HG03575 (cell line): ENCODE results near the gene DNAI1.
"Not testable (repeated sequence)": the region's sequence is repeated elsewhere in the genome, so short reads cannot be mapped to it uniquely, and the experiment has no call there.

Experiments
- ATAC-seq: cut with Tn5 transposase; IDR thresholded peaks from one replicate; pipeline ENCODE4 v1.9.1; 2021; ENCODE audit not compliant: unreplicated experiment, insufficient number of reproducible peaks, low FRiP score; ENCODE audit errors: extremely low read depth

Gene DNAI1

DNA sequence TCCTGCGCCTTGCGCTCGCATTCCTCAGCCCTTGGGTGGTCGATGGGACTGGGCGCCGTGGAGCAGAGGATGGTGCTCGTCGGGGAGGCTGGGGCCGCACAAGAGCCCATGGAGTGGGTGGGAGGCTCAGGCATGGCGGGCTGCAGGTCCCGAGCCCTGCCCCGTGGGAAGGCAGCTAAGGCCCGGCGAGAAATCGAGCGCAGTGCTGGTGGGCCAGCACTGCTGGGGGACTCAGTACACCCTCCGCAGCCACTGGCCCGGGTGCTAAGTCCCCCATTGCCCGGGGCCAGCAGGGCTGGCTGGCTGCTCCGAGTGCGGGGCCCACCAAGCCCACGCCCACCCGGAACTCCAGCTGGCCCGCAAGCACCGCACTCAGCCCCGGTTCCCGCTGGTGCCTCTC is 24.1 kb downstream of the DNAI1 start:
- ATAC-seq: not testable (repeated sequence)

DNA sequence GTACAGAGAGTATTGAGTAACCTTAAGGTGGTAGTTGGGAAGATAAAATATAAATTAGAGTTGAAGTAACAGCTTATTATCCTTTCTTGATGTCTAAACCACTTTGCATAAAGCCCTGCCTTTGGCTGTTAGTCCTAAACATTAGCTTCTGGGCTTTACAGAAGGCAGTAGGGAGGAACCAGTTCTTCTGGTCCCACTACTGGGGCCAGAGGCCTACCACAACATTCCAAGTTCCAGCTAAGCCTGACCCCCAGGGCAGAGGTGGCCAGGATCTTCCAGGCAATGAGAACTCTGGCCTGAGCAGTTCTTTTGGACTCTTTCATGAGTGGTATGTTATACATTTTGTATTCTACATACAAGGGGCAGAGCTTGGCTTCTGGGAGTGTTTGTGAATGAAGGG is 26.1 kb downstream of the DNAI1 start:
- ATAC-seq: no peak

DNA sequence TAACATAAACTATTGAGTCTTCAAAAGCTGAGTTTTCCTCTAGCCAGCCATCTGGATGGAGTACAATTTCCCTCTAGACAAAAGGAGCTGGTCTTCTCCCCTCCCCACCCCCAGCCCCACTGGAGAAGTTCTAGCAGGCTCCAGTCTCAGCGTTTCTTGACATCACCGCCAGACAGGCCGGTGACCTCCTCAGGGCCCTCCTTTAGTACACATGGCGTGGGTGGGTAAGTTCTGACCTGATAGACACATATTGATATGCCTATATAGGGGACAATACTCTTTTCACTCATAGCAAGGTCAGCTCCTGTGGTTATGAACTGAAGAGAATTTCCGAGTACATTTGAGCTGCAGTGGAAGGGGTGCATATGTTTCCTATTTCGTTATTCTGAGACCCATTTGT is 27.2 kb downstream of the DNAI1 start:
- ATAC-seq: no peak

DNA sequence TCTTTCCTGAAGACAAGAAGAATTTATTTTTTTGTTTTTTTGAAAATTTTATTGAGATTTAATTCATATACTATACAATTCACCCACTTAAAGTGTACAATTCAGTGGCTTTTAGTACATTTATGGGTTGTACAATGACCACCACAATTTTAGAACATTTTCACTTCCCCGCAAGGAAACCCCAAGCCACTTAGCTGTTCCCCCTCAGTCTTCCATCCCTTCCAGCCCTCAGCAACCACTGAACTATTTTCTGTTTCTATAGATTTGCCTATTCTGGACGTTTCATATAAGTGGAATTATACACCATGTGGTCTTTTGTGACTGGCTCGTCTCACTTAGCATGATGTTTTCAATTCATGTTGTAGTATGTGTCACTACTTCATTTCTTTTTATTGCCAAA is 28.0 kb downstream of the DNAI1 start:
- no peak for ATAC-seq

DNA sequence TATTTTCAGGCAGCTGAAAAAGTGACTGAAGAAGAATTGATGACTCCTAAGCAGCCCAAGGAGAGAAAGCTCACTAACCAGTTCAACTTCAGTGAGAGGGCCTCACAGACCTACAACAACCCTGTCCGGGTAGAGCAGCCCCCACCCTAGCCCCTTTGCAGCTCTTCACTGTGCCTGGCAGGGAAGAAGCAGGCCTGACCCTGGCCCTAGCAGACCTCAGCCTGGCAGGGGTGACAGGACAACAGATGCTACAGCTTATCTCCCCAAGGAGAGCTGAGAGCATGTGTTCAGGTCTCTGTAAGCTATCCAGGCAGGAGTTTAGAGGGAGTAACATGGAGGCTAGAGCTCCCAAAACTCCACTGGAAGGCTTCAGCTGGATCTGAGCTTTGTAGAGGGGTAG is 31.8 kb downstream of the DNAI1 start:
- no peak for ATAC-seq

DNA sequence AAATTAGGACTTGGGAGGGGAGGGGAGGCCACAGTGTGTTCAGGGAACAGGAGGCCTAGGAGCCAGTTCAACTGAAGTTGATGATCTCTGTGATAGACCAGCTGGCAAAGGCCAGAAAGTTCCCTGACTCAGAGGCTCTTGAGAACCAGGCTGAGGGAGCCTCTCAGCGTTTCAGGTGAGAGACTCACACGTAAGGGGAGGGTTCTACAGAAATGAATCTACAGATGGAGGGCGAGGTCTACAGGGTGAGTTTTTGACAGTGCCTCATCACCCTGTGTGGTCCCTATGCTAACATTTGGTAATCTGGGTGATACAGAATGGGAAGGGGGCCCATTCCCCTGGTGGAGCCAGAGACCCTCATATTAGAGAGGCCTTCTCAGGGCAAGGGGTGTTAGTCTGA is 32.2 kb downstream of the DNAI1 start:
- no peak for ATAC-seq

DNA sequence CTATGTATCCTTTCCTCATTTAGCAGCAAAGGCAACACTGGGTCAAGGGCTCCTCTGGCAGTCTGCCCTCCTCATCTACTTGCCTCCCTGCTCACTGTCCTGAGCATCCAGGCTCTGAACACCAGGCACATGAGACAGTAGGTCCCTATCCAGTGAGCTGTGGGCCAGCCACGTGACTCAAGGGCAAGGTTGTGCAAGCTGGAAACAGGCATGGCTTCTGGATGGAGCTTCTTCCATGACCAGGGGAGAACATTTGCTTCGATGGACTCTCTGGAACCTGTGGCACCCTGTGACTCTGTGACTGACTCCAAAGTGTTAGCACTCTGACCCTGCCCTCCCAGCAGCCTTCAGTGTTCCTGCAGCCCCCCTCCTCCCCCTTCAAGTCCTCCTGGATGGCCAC is 33.0 kb downstream of the DNAI1 start:
- no peak for ATAC-seq

DNA sequence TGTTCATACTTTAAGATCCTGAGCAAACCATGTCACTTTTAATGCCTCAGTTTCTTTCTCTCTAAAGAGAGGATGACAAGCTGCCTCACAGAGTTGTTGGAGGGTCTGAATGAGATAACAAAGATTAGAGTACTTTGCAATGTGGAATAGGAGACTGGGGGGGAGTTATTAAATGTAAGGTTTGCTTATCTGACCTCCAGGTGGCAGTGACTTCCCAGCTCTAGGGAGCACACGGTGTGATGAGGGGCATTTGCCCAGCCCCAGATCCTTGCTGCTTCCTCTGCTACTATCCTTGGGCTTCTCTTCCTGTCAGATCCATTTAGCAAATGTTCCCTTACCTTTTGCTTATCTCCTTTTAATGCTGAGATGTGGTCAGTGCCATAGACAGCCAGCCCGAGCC is 33.4 kb downstream of the DNAI1 start:
- ATAC-seq: no peak

DNA sequence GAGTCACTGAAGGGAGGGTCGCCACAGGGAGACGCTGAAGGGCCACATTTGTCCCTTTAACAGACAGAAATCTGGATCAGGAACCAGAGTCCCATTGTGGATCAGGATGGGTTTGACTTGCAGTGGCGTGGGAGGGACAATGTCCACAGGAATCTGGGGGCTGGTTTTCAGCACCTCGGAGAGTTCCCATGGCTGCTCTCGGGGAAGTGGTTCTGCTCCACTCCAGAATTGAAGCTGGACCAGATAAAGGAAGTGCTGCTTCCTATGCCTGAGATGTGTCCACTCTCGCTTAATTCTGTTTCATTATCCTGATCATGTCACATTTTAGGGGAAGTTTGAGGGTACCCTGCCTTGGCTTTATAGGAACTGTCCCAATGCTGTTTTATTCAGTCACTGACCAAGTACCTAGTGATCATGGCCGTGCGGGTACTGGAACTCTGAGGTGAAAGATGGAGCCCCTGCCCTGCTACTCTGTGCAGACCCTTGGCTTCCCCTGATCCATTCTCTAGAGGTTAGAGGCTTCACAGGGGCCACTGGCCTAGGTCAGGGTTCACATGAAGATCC is 35.4 kb downstream of the DNAI1 start:
- ATAC-seq: no peak

DNA sequence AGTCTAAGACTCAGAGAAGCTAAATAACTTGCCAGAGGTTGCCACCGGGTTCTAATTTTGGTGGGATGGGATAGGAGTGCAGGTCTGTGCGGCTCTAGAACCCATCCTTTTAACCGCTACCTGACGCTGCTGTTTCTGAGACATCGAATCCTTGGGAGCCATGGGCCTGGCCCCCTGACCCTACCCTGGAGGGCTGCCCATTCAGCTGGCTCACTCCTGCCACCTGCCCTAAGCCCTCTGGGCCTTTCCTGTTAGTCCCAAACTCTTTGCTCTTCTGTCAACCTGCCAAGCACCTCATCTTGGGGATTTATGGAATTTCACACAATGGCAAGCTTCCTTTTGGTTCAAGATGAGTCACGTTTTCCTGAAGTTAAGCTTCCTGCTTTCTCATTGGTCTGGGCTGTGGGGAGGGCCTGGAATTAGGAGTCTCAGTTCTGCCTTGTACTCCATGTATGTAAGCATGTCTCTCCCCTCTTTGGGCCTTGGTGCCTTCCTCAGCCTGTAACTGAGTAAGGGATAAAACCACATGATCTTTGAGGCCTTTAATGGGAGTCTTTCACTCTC is 37.6 kb downstream of the DNAI1 start:
- ATAC-seq: no peak

DNA sequence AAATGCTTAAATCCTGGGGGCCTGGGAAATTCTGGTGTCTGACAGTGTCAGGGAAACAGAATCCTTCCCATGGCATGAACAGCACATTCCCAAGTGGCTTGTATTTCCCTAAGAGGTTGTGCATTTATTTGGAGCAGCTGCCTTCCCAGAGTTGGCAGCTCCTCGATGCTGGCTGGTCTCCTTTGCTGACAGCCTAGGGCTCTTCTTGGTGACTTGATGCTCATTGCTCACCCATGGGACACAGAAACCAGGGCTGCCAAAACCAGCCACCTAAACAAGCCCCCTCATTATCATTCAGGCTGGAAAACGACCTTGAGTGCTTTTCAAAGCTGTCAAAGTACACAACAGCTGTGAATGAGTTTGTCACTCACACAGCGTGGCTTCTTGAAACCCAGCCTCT is 39.9 kb downstream of the DNAI1 start:
- no peak for ATAC-seq

DNA sequence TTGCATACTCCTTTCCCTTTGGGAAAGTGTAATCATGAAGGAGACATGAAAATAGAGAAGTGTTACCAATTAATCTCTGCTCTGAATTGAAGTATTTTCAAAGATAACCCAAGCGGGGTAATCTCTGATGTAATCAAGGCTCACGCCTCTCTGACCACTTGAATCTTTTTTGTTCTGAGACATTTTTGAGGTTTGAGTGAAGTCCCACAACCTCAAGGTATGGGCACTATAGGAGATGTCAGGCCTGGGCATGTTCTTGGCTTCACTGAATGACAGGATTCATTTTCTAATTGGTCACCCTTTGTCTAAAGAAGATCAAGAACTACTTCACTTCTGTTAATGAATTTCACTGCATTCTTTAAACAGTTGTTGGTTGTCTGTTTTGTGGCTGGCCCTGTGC is 40.5 kb downstream of the DNAI1 start:
- no peak for ATAC-seq

DNA sequence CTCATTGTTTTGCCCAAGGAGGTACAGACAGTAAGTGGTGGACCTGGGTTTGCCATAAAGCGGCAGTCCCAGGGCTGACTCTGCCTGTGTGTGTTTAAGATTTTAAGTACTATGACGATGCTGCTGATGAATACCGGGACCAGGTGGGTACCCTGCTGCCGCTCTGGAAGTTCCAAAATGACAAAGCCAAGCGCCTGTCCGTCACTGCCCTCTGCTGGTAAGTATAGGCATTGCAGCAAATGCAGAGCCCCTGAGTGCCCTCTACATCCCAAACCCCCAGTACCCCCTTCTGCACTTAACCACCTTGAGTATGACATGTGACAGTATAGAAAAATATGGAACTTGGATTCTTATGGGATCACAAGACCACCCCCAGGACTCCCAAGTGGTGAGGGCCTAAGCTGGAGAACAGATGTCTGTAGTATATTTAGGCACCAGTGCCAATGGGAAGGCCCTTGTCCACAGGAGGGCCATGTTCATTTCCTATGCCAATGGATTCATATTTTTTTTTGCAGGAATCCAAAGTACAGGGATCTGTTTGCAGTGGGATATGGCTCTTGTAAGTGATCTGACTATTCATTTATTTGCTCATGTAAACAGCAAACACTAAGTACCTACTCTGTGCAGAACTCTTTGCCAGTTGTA is 42.1 kb downstream of the DNAI1 start:
- ATAC-seq: no peak

DNA sequence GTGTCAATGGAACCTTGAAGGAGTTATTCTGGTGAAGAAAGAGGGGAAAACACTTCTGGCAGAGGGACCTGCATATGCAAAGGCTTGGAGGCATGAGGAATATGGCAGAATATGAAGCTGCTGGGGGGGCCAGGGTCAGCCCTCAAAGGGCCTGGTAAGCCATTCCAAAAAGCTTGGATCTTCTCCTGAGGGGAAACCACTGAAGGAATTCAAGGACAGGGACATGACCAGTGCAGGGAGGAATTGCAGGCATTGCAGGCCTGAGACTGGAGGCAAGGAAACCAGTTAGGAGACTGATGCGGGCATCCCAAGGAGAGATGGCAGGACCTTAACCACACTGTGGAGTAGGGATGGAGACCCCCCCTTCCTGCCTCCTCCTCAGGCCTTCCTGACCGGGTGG is 42.8 kb downstream of the DNAI1 start:
- ATAC-seq: no peak

DNA sequence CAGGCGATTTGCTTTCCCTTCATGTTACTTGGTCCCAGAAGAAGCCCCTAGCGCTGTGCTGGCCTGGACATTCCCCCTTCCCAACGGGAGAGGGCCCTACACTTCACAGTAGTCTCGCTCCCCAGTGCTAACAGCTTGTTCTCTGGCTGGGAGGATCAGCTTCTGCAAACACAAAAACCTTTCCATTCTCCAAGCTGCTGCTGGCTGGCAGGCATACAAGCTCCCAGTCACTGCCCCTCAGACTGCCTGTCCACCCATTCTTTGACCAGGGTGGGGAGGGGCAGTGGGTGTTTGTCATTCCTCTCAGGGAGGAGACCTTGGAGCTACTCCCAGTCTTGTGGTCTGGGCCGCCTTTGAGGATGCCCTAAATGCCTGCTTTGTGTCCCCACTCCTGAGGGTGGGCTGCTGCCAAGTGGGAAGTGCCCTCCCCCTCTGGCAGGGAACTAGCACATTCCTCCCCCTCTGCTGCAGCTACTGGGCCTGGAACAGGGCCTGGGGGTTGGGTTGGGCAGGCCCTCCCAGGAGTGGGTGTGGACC is 43.4 kb downstream of the DNAI1 start:
- no peak for ATAC-seq

DNA sequence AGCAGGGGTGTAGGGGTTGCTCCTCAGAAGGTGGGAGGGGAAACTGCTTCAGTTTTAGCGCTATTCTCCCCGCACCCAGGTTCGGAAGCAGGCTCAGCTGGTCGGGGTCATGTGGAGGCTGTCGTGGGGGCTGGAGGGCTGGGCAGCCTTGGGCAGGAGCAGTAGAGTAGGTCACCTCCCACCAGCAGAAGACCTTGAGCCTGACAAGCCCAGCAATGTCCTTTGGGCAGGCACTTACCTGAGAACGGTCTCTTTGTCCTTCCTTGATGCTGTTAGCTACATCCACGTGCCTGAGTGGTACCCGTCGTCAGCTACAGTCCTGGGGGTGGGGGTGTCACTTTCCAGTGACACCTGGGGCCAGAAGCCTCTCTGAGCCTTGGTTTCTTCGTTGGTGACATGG is 43.9 kb downstream of the DNAI1 start:
- ATAC-seq: no peak

DNA sequence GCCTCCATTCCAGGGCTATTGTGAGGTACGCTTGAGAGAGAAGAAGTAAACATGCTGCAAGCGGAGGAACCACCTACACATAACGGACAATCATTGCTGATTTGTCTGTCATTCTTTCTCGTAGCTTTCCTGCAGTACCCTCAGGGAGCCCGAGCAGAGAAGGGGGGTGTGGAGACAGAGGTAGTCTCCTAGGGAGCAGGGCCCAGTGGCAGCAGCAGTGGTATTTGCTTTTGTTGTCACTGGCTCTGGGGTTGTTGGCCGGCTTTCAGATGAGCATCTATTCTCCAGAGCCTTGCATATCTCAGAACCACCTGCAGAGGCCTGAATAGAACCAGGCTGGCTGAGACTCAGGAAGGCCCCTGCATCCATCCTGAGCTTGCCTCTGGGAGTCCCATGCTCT is 44.3 kb downstream of the DNAI1 start:
- no peak for ATAC-seq

DNA sequence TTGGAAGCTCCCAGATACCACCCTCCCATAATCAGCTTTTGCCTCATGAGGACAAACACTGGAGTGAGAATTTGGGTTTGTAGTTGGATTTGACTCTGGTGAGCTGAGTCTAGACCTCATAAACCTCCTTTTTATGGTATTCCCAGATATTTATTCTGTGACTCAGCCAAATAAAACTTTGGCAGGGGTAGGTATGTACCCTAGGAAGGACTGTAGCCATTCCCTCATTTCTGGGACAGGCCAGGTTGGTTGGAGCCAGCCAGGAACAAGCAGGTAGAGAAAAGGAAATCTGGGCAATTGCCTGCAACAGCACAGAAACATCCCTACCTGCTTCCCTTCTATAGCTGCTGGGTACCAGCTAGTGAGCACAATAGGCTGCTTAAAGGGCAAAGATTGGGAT is 44.8 kb downstream of the DNAI1 start:
- no peak for ATAC-seq

DNA sequence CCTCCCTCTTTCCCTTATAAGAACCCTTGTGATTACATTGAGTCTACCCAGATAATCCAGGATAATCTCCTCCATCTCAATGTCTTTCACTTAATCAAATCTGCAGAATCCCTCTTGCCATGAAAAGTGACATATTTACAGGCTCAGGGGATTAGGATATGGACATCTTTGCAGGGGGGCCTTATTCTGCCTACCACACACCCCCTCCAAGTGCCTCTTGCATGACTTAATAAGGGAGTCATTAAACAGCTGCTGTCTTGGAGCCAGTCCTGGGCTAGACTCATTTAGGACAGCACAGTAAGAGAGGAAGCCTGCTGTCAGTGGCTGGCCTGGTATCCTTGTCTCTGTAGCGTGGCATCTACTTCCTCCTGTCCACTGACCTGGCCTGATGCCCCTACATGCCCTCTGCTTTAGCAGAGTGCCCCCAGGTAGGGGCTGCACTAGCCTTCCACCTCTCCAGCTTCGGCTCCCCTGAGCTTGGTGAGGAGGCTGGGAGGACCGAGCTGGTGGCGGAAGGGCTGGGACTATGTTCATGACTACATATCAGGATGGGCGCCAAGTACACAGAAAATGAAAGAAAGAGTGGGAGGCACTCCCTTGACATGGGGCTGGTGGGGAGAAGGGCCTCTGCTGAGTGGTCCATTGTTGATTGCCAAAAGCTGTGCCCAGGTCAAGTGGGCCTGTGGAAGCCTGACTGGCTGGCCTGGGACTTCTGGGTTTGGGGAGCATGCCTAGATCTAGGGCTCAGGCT is 46.9 kb downstream of the DNAI1 start:
- ATAC-seq: no peak

DNA sequence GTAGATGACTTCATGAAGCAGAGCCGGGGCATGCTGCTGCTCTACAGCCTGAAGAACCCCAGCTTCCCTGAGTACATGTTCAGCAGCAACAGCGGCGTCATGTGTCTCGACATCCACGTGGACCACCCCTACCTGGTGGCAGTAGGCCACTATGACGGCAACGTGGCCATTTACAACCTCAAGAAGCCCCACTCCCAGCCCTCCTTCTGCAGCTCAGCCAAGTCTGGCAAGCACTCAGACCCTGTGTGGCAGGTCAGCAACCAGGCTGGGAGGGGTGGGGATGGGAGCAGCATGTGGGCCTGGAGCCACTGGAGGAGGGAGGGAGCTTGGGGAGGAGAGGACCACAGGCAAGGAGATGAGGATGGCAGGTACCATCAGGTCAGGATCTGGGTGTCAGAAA is 48.0 kb downstream of the DNAI1 start:
- no peak for ATAC-seq
